Mesenchymal stem cell (in vitro differentiated cells and primary cell): ENCODE measurements around the gene ZSCAN12.
A peak's percentile ranks its signal among the peaks of the same experiment; 100 is the strongest.

Experiments
- DNase-seq: peaks from one replicate; pipeline ENCODE4 v3.0.0-alpha.2; 2013
- H2AFZ ChIP-seq: one replicate; pipeline ENCODE4 v1.6.1; 2013; ENCODE audit warnings: low read depth, mild to moderate bottlenecking, control low read depth, inconsistent platforms, low read length, moderate library complexity
- H2AK5ac ChIP-seq: 2 replicates; pipeline ENCODE4 v1.6.1; 2013; ENCODE audit warnings: low read length, moderate library complexity, mild to moderate bottlenecking, inconsistent platforms; ENCODE audit not compliant: severe bottlenecking
- H2BK120ac ChIP-seq: one replicate; pipeline ENCODE4 v1.6.1; 2013; ENCODE audit warnings: low read depth, mild to moderate bottlenecking, inconsistent platforms, low read length, moderate library complexity
- H2BK12ac ChIP-seq, 2 experiments: one replicate each; pipeline ENCODE4 v1.6.1; 2013; ENCODE audit warnings: inconsistent platforms in 2 of 2, low read length in 2 of 2, mild to moderate bottlenecking in 2 of 2, moderate library complexity in 2 of 2, control low read depth in 1 of 2
- H2BK15ac ChIP-seq: one replicate; pipeline ENCODE4 v1.6.1; 2013; ENCODE audit warnings: mild to moderate bottlenecking, low read depth, inconsistent platforms; ENCODE audit not compliant: poor library complexity, severe bottlenecking
- H2BK5ac ChIP-seq: 2 replicates; pipeline ENCODE4 v1.6.1; 2013; ENCODE audit warnings: low read depth, mild to moderate bottlenecking, low read length, control low read depth, inconsistent platforms; ENCODE audit not compliant: poor library complexity, severe bottlenecking
- H3K14ac ChIP-seq, 2 experiments: one replicate each; pipeline ENCODE4 v1.6.1; 2013; ENCODE audit warnings: inconsistent platforms in 2 of 2, low read length in 2 of 2, control low read depth in 1 of 2, mild to moderate bottlenecking in 1 of 2, moderate library complexity in 1 of 2
- H3K18ac ChIP-seq, 2 experiments: one replicate each; pipeline ENCODE4 v1.6.1; 2013; ENCODE audit warnings: inconsistent platforms in 2 of 2, low read length in 2 of 2, control low read depth in 1 of 2, low read depth in 1 of 2, mild to moderate bottlenecking in 1 of 2
- H3K23ac ChIP-seq, 2 experiments: one replicate each; pipeline ENCODE4 v1.6.1; 2013; ENCODE audit warnings: inconsistent platforms in 2 of 2, low read length in 2 of 2, mild to moderate bottlenecking in 2 of 2, moderate library complexity in 2 of 2, control low read depth in 1 of 2
- H3K27ac ChIP-seq: 2 replicates; pipeline ENCODE4 v1.5.1; 2013; ENCODE audit warnings: mild to moderate bottlenecking, moderate library complexity, low read length, control low read depth, inconsistent platforms; ENCODE audit not compliant: poor library complexity, severe bottlenecking
- H3K27me3 ChIP-seq, 2 experiments: 2 replicates each; pipeline versions ENCODE4 v1.6.1 to v1.7.0; 2013; ENCODE audit warnings: low read length in 2 of 2, mild to moderate bottlenecking in 2 of 2, moderate library complexity in 2 of 2, control low read depth in 1 of 2, inconsistent platforms in 1 of 2; ENCODE audit not compliant: control insufficient read depth in 1 of 2, insufficient read depth in 1 of 2
- H3K36me3 ChIP-seq, 2 experiments: 2 replicates each; pipeline versions ENCODE4 v1.6.1 to v1.7.0; 2013; ENCODE audit warnings: low read length in 2 of 2, control low read depth in 1 of 2, inconsistent platforms in 1 of 2, low read depth in 1 of 2, mild to moderate bottlenecking in 1 of 2; ENCODE audit not compliant: insufficient read depth in 2 of 2, control insufficient read depth in 1 of 2
- H3K4ac ChIP-seq, 2 experiments: one replicate each; pipeline ENCODE4 v1.6.1; 2013; ENCODE audit warnings: inconsistent platforms in 2 of 2, low read length in 2 of 2, mild to moderate bottlenecking in 2 of 2, moderate library complexity in 2 of 2, control low read depth in 1 of 2, low read depth in 1 of 2
- H3K4me1 ChIP-seq: 2 replicates; pipeline ENCODE4 v1.6.1; 2013; ENCODE audit warnings: low read depth, low read length, control low read depth; ENCODE audit not compliant: control insufficient read depth, insufficient read depth
- H3K4me2 ChIP-seq: 2 replicates; pipeline ENCODE4 v1.6.1; 2013; ENCODE audit warnings: low read length, mild to moderate bottlenecking, inconsistent platforms; ENCODE audit not compliant: poor library complexity, severe bottlenecking
- H3K4me3 ChIP-seq, 2 experiments: 2 replicates each; pipeline versions ENCODE4 v1.5.1 to v1.7.0; 2013; ENCODE audit warnings: low read length in 2 of 2, mild to moderate bottlenecking in 2 of 2, control low read depth in 1 of 2, low read depth in 1 of 2; ENCODE audit not compliant: insufficient read depth in 1 of 2
- H3K79me1 ChIP-seq: replicated peaks from 2 replicates; pipeline ENCODE4 v1.6.1; 2013; ENCODE audit warnings: mild to moderate bottlenecking, control low read depth, low read length, inconsistent platforms; ENCODE audit not compliant: poor library complexity, severe bottlenecking
- H3K9ac ChIP-seq: 2 replicates; pipeline ENCODE4 v1.7.0; 2013; ENCODE audit warnings: mild to moderate bottlenecking, low read length, moderate library complexity
- H3K9me3 ChIP-seq: 2 replicates; pipeline ENCODE4 v1.7.0; 2013; ENCODE audit warnings: mild to moderate bottlenecking, low read length; ENCODE audit not compliant: control insufficient read depth
- H4K8ac ChIP-seq: one replicate; pipeline ENCODE4 v1.6.1; 2013; ENCODE audit warnings: inconsistent platforms, mild to moderate bottlenecking, low read length, moderate library complexity
- H4K91ac ChIP-seq: one replicate; pipeline ENCODE4 v1.6.1; 2013; ENCODE audit warnings: mild to moderate bottlenecking, low read length, inconsistent platforms
- WGBS: methylation state at CpG from one replicate; pipeline ENCODE4 v1.1.7; 2013; ENCODE audit warnings: mixed read lengths; 5-methylcytosine and 5-hydroxymethylcytosine counted together

Gene ZSCAN12

DNA sequence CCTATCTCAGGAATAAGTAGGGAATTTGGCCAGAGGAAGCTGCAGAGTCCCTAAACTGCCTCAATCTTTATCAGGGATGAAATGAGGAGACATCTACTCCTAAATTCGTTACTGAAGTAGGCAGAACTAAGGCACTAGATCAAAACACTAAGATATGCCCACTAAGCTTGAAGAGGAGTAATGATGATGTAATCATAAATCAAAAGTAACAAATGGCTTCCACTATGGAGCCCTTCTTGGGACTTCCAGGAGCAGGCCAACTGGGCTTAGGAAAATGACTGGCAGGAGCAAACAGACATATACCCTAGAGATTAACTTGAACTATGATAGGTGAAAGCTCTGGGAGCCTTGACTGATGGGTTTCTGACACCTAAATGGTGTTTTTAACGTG lies 15.4 kb downstream of the ZSCAN12 start:
- no peak overlapping the region for H3K27ac ChIP-seq
- H4K8ac ChIP-seq = no peak overlapping the region
- H2AFZ ChIP-seq = no peak overlapping the region
- H3K14ac ChIP-seq = no peak overlapping the region
- no peak overlapping the region for H2BK15ac ChIP-seq
- DNase-seq = no peak
- H2BK5ac ChIP-seq = no peak overlapping the region
- peaks cover 1% of the 10 kb centered on the region for H3K4me1 ChIP-seq
- H3K4me3 ChIP-seq = no peak overlapping the region
- H3K4me2 ChIP-seq = no peak overlapping the region
- no peak overlapping the region for H2BK12ac ChIP-seq
- no peak overlapping the region for H2BK120ac ChIP-seq
- 100% methylated on average over 1 of the region's 2 CpGs for WGBS
- no peak overlapping the region for H2AK5ac ChIP-seq
- no peak overlapping the region for H4K91ac ChIP-seq
- H3K18ac ChIP-seq = no peak overlapping the region
- H3K27me3 ChIP-seq = no peaks in the 10 kb centered on the region
- H3K9ac ChIP-seq = no peak overlapping the region
- peaks cover 11% of the 10 kb centered on the region for H3K9me3 ChIP-seq
- peak overlapping the region in 1 of 2 experiments; percentile 15 for H3K4ac ChIP-seq
- H3K79me1 ChIP-seq = peaks cover 27% of the 10 kb centered on the region
- H3K23ac ChIP-seq = no peak overlapping the region
- peaks cover 8 to 67% of the 10 kb centered on the region in 2 experiments for H3K36me3 ChIP-seq

DNA sequence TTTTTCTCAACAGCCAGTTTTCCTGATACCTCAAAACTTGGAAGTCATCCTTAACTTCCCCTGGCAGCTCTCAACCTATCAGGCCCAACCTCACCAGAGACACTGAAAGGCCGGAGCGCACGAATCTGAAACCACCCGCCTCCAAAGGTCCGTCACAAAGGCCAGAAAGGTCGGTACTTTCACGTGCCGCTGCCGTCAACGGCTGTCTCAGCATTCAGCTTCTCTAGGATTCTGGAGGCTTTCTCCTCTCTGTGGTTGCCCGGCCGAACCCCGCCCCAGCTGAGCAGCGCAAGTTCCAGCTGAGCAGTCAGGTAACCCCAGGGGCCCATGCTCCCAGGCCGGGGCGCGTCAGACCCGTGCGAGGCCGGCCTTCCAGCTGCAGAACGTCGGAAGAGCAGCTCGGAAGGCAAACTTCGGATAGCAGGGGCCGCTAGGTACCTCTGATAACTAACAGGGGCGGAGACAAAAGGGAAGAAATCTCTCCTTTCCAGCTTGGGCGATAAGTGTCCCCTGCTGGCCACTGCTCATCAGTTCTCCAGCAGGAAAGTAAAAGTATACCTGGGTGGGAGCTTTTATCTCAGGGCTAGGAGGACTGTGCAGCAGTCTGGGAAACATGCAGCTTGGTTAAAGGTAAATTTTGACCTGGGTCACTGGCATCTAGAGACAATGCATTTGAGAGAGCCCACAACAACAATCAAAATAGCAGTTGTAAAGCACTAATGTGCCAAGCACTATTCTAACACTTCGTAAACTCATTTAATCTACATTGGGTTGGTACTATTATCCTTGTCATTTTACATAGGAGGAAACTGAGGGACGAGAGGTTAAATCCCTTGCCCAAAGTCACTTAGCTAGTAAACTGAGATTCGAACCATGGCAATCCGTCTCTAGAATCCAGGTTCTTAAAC lies 16.1 kb downstream of the ZSCAN12 start:
- H3K27me3 ChIP-seq = no peaks in the 10 kb centered on the region
- H3K14ac ChIP-seq = peak overlapping the region in 1 of 2 experiments; percentile 53
- peaks cover 8 to 66% of the 10 kb centered on the region in 2 experiments for H3K36me3 ChIP-seq
- H3K23ac ChIP-seq = no peak overlapping the region
- peaks cover 1% of the 10 kb centered on the region for H3K4me1 ChIP-seq
- peak overlapping the region; percentile 34 for H2BK120ac ChIP-seq
- 23% methylated on average over 31 of the region's 31 CpGs for WGBS
- H2AK5ac ChIP-seq = no peak overlapping the region
- peak overlapping the region; percentile 39 for H4K91ac ChIP-seq
- no peak overlapping the region for H2BK12ac ChIP-seq
- H3K18ac ChIP-seq = peak overlapping the region; percentile 71 to 94
- peak overlapping the region; percentile 71 for H3K4me2 ChIP-seq
- H4K8ac ChIP-seq = peak overlapping the region; percentile 98
- peaks cover 18% of the 10 kb centered on the region for H3K9me3 ChIP-seq
- peak overlapping the region; percentile 69 for H2BK15ac ChIP-seq
- peak; percentile 92 for DNase-seq
- peaks cover 24% of the 10 kb centered on the region for H3K79me1 ChIP-seq
- H3K4ac ChIP-seq = peak overlapping the region in 1 of 2 experiments; percentile 81
- H2AFZ ChIP-seq = no peak overlapping the region
- H3K27ac ChIP-seq = peak overlapping the region; percentile 76
- no peak overlapping the region for H2BK5ac ChIP-seq
- peak overlapping the region; percentile 62 to 75 for H3K4me3 ChIP-seq
- peak overlapping the region; percentile 86 for H3K9ac ChIP-seq

GRCh38 chr6:28380381-28380780 lies 19.2 kb downstream of the ZSCAN12 start:
- 100% methylated on average over 2 of the region's 2 CpGs for WGBS
- peaks cover 24% of the 10 kb centered on the region for H3K9me3 ChIP-seq
- no peaks in the 10 kb centered on the region for H3K27me3 ChIP-seq
- H2BK120ac ChIP-seq = no peak overlapping the region
- no peak overlapping the region for H2BK5ac ChIP-seq
- H3K36me3 ChIP-seq = peaks cover 4 to 58% of the 10 kb centered on the region in 2 experiments
- H4K91ac ChIP-seq = no peak overlapping the region
- peak overlapping the region in 1 of 2 experiments; percentile 8 for H3K4me3 ChIP-seq
- H3K4me1 ChIP-seq = peaks cover 1% of the 10 kb centered on the region
- no peak overlapping the region for H2BK15ac ChIP-seq
- H3K9ac ChIP-seq = no peak overlapping the region
- no peak overlapping the region for H3K4ac ChIP-seq
- H2BK12ac ChIP-seq = no peak overlapping the region
- H4K8ac ChIP-seq = no peak overlapping the region
- peaks cover 22% of the 10 kb centered on the region for H3K79me1 ChIP-seq
- H2AFZ ChIP-seq = no peak overlapping the region
- H2AK5ac ChIP-seq = no peak overlapping the region
- H3K4me2 ChIP-seq = no peak overlapping the region
- no peak overlapping the region for H3K23ac ChIP-seq
- no peak overlapping the region for H3K27ac ChIP-seq
- no peak overlapping the region for H3K14ac ChIP-seq
- peak; percentile 41 for DNase-seq
- no peak overlapping the region for H3K18ac ChIP-seq

GRCh38 chr6:28378644-28379043 lies 20.9 kb downstream of the ZSCAN12 start:
- no peak overlapping the region for H2BK15ac ChIP-seq
- DNase-seq = no peak
- peaks cover 24% of the 10 kb centered on the region for H3K9me3 ChIP-seq
- no peak overlapping the region for H3K9ac ChIP-seq
- H4K91ac ChIP-seq = no peak overlapping the region
- no peak overlapping the region for H2BK5ac ChIP-seq
- H3K14ac ChIP-seq = no peak overlapping the region
- no peak overlapping the region for H2AFZ ChIP-seq
- peaks cover 22% of the 10 kb centered on the region for H3K79me1 ChIP-seq
- H3K18ac ChIP-seq = no peak overlapping the region
- no peaks in the 10 kb centered on the region for H3K27me3 ChIP-seq
- no peak overlapping the region for H2BK12ac ChIP-seq
- H2BK120ac ChIP-seq = no peak overlapping the region
- H4K8ac ChIP-seq = no peak overlapping the region
- no peak overlapping the region for H3K4me3 ChIP-seq
- no peak overlapping the region for H3K4ac ChIP-seq
- H2AK5ac ChIP-seq = no peak overlapping the region
- H3K4me1 ChIP-seq = peaks cover 1% of the 10 kb centered on the region
- H3K23ac ChIP-seq = no peak overlapping the region
- no peak overlapping the region for H3K27ac ChIP-seq
- peaks cover 4 to 53% of the 10 kb centered on the region in 2 experiments for H3K36me3 ChIP-seq
- H3K4me2 ChIP-seq = no peak overlapping the region
